ENCODE results near the gene FAM228B.
"Not testable (repeated sequence)": the region's sequence is repeated elsewhere in the genome, so short reads cannot be mapped to it uniquely, and the experiment has no call there.

Gene FAM228B

DNA sequence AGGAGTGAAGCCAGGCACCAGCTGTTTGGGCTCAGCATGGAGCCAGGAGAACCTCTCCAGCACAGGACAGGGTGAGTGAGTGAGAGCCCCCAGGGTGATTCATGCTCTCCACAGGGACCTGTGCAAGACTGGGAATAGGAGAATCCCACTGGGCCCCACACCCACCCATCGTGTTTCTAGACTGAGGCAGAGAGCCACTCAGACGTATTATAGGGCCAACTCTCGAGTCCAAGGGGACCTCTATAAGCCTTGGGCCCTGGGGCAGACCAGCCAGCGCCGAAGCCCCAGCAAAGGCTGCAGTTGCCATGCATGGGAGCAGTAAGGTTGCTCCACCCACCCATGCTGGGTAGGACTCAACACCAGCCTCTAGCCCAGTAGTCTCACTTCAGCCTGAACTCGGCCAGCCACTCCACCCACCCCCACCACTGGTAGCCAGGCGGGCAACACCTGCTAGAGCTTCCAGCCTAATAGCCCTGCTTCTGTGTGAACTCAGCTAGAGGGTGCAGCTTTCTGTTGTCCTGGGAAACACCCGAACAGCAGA is 19.1 kb upstream of the FAM228B start:
- no peak for DNase-seq

DNA sequence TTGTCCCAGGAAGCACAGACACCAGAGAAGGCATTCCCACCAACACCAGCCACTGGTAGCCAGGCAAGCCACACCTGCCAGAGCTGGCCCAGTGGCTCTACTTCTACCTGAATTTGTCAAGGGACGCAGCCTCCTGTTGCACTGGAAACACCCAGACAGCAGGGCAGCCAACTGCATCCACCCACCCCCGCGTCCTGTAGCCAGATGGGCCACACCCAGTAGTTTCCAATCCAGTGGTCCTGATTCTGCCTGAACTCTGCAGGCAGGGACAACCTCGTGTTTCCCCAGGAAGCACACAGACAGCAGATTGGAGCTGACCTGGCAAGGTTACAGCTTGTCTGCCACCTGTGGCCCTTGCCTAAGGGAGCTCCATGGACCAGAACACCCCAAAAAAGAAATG is 18.4 kb upstream of the FAM228B start:
- no peak for DNase-seq

DNA sequence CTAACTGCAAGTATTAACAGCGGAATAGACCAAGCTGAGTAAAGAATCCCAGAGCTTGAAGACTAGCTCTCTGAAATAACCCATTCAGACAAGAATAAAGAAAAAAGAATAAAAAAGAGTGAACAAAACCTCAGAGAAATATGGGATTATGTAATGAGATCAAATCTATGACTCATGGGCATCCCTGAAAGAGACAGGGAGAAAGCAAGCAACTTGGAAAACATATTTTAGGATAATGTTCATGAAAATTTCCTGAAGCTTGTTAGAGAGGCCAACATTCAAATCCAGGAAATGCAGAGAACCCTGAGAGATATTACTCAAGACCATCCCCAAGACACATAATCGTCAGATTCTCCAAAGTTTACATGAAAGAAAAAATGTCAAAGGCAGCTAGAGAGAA is 17.5 kb upstream of the FAM228B start:
- no peak for DNase-seq

DNA sequence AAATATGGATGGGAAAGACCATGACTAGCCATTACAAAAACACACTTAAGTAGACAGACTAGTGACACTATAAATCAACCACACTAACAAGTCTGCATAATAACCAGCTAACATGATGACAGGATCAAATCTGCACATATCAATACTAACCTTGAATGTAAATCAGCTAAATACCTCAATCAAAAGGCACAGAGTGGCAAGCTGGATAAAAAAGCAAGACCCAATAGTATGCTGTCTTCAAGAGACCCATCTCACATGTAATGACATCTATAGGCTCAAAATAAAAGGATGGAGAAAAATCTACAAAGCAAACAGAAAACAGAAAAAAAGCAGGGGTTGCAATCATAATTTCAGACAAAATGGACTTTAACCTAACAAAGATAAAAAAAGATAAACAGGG is 16.5 kb upstream of the FAM228B start:
- DNase-seq = no peak

DNA sequence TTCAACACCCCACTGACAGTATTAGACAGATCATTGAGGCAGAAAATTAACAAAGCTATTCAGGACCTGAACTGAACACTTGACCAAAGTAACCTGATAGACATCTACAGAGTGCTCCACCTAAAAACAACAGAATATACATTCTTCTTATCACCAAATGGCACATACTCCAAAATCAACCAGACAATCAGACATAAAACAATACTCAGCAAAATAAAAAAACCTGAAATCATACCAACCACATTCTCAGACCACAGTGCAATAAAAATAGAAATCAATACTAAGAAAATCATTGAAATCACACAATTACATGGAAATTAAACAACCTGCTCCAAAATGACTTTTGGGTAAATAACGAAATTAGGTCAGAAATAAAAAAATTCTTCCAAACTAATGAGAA is 15.9 kb upstream of the FAM228B start:
- DNase-seq = no peak

DNA sequence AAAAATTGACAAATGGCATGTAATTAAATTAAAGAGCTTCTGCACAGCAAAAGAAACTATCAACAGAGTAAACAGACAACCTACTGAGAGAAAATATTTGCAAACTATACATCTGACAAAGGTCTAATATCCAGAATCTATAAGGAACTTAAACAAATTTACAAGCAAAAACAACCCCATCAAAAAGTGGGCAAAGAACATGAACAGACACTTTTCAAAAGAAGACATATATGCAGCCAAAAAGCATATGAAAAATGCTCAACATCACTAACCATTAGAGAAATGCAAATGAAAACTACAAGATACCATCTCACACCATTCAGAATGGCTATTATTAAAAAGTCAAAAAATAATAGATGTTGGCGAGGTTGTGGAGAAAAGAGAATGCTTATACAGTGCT is 13.8 kb upstream of the FAM228B start:
- not testable (repeated sequence) for DNase-seq

DNA sequence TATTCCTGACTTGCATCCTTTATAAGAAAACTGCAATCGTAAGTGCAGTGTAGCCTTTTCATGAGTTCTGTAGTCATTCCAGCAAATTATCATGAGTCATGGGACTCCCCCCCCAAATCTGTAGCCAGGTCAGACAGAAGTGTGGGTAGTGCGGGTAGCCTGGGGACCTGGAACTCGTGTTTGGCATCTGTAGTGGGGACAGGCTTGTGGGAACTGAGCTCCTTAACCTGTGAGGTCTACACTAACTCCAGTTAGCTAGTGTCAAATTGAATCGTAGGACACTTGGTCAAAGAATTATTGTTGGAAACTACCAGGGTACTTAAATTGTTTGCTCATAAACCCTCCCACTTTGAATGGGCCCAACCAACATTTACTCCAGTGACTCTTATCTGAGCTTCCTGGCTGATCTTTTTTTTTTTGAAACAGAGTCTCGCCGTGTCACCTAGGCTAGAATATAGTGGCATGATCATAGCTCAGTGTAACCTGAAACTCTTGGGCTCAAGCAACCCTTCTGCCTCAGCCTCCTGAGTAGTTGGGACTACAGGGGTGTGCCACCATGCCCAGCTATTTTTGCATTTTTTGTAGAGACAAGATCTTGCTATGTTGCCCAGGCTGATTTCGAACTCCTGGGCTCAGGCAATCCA is 12.5 kb upstream of the FAM228B start:
- no peak for DNase-seq

DNA sequence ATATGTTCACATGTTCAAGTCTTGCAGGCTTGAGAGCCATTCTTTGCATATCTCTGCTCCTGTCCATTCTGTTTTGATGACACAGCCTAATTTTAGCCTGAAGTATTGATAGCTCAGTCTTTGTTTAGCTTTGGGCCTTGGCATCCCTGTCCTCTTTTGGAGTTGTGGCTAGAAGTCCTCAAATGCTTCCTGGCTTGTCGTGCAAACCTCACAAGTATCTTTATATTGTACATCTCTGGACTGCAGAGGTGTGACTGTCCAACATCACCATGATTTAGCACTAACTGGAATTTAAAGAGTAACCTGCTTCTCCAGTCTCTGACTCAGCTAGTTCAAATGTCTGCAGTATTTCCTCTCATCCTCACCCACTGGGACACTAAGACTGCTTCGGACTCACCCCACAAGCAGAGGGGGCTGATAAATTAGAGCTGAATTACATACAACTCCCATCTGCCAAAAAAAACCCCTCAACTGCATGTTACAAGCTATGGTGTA is 11.8 kb upstream of the FAM228B start:
- no peak for DNase-seq

DNA sequence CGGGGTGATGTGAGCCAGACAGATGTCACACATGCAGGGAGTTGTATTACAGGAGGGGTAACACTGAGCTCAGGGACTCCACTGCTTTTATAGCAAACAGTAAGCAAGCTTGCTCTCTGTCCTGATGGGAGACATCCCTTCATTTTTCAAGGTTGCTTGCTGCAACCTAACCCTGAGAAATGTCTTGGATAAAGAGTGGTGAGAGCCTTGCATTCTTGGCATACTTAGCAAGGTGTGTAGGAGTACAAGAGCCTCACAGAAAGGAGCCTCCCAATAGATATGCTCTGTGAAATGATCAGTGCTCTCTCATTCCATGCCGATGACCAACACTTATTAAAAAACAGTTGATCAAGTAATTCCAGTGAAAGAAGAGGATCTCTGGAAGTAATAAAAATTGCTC is 8.2 kb upstream of the FAM228B start:
- DNase-seq = no peak

DNA sequence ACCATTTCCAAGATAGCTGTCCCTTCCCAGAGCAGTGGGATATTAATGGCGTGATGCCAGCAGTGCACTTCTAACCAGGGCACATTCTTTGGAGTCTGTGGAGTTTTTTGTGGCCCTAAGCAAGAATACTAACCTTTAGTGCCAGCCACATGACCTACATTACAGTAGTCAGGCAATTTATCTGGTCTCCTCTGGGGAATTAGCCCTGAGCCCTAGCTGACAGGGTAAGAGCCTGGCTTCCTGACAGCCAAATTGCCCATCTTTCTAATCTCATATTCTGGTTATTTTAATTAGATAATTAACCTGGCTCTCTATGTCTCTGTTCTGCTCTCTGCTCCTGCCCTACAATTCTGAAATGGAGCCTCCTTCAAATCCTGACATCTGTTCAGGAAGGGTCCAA is 5.4 kb upstream of the FAM228B start:
- DNase-seq = no peak

DNA sequence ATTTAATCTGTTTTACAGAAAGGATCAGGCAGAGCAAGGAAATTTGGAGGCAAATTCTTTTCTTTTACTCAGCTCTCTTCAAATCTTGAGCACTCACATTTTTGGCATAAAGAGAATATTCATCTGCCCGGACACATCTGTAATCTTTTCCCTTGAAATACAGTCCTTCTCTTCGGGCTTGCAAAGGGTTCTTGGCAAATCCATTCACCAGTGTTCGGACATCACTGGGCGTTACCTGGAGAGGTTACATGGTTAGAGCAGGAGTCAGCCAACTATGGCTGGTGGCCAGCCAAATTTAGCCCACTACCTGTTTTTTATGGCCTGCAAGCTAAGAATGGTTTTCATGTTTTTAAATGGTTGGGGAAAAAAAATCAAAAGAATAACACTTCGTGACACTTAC is 2.2 kb upstream of the FAM228B start:
- no peak for DNase-seq

DNA sequence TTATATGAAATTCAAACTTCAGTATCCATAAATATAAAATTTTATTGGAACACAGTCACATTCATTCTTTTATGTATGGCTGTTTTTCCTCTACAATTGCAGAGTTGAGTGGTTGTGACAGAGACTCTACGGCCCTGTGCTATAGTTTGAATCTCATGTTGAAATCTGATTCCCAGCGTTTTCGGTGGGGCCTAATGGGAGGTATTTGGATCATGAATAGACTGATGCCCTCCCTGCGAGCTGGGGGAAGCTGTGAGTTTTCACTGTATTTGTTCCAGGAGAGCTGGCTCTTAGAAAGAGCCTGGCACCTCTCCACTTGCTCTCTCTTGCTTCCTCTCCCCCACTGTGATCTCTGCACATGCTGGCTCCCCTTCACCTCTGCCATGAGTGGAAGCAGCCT is 1.8 kb upstream of the FAM228B start:
- no peak for DNase-seq

DNA sequence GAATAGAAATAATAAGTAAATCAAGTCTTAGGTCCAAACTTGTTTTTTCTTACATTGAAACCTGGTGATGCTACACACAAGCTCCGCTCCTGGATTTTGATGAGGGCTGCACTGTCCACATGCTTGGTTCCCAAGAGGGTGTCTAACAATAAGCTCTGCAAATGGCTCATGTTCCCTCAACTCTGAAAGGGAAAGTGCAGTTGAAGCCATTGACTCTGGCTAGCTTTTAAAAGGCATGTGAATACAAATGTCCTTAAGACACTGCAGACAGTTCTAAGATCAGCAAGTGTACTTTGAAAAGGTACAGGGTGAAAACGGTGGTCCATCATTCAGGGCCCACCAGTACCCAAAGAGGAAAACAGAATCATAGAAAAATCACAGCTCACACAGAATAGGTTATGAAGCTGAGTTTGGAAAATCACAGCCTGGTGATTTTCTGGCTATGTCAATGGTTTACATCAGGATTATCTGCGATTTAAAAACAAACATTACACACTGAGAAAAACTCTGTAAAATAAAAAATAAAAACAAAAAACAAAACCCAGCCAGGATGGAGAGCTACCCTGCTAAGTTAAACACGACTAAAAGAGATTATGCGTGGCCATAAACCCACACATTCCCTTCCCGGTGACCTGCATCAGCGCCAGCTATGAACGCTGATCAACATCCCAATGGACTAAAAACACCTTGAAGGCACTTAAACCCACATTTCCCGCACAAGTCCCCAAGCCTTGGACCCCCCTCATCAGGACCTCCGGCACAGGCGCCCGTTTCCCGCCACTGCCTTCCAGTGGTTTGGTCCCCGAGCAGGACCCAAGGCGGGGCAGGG is 689 bp upstream of the FAM228B start:
- no peak for DNase-seq

DNA sequence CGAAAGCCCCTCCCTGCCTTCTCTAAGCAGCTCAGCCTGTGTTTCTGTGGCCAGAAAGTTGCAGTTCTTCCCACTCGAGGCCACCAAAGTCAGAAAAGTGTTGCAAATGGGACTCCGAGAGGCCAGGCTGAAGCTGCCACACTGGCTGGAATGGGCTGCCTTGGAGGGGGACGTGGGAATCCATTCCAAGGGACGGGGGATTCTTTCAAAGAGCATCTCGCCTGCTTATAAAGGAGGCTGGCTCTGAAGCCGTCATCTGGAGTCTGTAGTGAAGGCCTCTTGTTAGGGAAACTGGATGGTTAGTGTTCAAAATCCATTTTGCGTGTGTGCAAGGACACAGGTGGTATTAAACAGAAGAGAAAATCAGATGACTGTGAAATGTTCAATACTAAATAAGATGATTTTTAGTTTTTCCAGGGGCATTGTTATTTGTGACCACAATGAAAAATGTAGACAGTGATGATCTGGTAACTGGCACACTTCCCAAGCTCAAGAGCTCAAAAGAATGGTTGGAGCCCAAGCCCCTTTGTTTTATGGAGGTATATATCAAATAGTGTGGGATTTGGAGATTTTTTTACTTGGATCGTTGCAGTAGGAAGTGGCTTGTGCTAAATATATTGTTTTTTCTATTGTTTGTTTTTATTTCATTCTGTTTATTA is 782 bp downstream of the FAM228B start:
- no peak for DNase-seq

DNA sequence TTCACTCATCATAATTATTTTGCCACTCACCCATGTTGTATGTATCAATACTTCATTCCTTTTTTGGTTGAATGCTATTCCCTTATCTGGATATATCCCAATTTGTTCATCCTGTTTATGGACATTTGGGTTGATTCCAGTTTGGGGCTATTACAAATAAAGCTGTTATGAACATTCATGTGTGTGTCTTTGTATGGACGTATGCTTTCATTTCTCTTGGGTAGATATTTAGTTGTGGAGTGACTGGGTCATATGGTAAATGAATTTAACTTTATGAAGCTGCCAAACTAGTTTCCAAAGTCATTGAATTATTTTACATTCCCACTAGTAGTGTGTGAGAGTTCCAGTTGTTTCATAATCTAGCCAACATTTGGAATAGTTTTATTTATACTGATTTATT is 2.7 kb downstream of the FAM228B start:
- DNase-seq = no peak

DNA sequence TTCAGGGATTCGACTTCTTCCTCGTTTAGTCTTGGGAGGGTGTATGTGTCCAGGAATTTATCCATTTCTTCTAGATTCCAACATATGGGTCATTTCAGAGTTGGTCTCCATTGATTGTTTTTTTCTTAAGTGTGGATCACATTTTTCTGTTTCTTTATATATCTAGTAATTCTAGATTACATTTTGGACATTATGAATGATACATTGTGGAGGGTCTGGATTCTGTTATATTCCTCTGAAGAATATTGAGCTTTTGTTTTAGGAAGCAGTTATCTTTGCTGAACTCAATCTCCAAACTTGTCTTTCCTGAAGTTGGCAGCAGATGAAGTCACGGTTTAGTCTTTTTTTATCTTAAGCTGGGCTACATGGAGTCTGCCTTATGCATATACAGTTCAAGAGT is 9.3 kb downstream of the FAM228B start:
- DNase-seq = no peak

DNA sequence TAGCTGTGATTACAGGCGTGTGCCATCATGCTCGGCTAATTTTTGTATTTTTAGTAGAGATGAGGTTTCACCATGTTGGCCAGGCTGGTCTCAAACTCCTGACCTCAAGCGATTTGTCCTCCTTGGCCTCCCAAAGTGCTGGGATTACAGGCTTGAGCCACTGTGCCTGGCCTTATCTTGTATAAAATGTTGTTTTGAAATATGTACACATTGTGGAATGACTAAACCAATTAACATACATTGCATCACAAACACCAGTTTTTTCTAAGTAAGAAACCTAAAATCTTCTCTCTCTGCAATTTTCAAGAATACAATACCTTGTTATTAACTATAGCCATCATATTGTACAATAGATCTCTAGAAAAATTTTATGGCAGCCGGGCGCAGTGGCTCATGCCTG is 17.0 kb downstream of the FAM228B start:
- DNase-seq = not testable (repeated sequence)

DNA sequence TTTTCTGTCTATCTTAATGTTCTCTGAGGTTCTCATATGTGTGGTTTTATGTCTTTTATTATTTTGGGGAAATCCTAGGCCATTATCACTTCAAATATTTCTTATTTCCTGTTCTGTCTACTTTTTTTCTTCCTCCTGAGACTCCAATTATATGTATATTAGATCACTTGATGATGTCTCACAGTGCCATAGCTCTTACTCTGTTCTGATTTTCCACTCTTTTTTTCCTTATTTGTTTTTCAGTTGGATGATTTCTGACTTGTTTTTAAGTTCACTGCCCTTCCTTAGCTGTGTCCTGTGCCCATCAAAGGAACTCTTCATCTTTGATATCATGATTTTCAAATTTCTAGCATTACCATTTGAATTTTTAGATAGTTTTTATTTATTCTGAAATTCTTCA is 24.1 kb downstream of the FAM228B start:
- no peak for DNase-seq

DNA sequence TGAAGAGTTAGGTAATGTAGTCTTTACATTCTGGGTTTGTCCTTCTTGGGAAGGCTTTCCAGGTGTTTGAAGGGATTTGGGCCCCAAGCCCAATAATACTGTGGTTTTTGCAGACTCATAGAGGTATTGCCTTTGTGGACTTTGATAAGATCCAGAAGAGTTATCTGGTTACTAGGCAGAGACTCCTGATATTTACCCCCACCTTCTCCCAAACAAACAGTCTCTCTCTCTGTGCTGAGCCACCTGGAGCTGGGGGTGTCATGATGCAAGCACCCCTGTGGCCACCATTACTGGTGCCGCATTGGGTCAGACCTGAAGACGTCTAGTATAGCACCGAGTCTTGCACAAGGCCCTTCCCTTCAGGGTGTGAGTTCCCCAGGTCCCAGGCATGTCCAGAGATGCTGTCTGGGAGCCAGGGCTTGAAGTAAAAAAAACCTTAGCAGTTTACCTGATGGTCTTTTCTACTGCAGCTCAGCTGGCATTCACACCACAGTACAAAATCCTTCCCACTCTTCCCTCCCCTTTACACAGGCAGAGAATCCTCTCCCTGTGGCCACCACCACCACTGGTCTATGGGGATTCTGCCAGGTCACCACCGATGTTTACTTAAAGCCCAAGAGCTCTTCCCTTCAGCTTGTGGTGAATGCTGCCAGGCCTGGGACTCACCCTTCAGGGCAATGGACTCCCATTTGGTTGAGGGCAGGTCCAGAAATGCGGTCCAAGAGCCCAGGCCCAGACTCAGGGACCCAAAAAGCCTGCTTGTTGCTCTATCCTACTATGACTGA is 29.3 kb downstream of the FAM228B start:
- DNase-seq = no peak

DNA sequence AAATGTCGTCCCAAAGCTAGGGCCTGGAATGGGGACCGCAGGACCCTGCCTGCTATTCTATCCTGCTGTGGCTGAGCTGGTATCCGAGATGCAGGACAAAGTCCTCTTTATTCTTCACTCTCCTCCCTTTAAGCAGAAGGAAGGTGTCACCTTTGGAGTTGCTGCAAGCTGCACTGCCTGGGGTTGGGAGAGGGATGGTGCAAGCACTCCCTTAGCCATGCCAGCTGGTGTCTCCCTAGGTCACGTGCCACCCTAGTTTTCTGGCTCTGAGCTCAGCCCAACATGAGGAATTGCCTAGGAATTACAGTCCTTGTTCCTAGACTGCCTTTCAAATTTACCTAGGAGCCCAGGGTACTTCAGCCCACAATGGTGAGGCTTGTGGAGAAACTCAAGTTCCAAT is 30.2 kb downstream of the FAM228B start:
- no peak for DNase-seq

DNA sequence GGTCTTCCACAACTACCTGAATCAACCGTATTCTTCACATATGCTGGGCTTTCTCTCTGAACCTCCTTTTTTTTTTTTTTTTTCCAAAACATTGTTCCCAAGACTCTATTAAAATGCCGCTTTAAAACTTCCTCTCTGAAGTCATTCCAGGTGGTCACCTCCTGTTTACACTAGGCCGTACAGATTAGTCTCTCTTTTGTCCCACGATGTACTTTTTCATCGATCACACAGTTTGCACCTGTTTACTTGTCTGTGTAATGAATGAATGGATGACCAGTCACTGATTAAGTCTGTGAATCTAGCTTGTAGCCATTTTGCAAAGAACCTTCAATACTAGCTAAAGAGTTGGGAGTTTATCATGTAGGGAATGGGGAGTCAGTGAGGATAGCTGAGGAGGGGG is 34.9 kb downstream of the FAM228B start:
- DNase-seq = no peak

DNA sequence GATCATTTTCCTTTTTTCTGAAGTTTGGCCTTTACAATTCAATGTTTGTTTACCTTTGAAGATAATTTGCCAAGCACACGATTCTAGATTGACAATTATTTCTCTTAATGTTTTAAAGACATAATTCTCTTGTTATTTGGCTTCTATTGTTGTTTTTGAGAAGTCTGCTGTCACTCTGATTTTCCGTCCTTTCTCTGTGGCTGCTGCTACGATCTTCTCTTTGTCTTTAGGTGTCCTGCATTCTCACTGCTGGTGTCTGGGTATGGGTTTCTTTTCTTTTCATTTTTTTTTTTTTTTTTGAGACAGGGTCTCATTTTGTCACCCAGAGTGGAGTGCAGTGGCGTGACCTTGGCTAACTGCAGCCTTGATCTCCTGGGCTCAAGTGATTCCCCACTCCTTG is 36.4 kb downstream of the FAM228B start:
- DNase-seq = no peak

DNA sequence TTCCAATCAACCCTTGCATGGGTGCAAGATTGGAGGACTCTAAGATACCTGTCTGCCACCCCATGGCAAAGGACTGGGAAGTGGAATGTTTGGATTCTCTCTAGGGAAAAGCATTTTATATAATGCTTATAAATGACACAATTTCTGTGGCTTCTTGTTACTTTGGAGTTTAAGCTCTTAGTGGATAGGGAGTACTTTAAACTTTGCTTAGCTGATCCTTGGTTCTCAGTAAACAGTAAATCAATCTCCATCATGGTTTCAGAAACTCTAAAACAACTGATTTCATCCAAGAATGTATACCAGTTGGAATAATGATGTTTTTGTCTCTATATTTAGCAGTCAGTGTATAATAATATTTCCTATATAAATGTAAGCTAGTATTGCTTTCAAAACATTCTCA is 37.5 kb downstream of the FAM228B start:
- DNase-seq = no peak

Data from inflammatory macrophage treated with lipopolysaccharide for 1 hour (primary cell).